Activated CD4-positive, alpha-beta T cell treated with anti-CD3 and anti-CD28 coated beads, Interleukin-2, amount 50 U/mL, for 24 hours (primary cell): Measurements from ENCODE around the gene SCNN1B.
"Not testable (repeated sequence)": the region's sequence is repeated elsewhere in the genome, so short reads cannot be mapped to it uniquely, and the experiment has no call there.

Experiments
- DNase-seq, 2 donors: peaks; one replicate each; pipeline ENCODE4 v3.0.0-alpha.2; 2020; ENCODE audit warnings: low read depth in 1 of 2, low spot score in 1 of 2

Gene SCNN1B

DNA sequence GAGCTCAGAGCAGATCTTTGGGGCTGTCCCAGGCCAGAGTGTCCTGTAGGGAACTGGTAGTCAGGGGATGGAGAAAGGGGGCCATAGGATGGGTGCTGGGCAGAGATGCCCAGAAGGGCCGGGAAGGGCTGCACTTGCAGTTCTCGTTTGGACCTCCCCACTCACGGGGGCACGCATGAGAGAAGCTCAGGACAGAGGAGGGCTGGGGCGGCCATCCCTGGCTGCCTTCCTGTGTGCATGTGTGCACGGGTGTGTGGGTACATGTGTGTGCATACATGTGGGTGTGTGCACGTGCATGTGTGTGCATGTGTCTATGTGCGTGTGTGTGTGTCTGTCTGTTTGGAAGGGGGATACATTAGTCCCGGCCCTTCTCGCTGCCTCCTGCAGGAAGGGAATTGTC, 77.6 kb downstream of the SCNN1B start:
- no peak for DNase-seq

- no peak for DNase-seq
These were observed 78.4 kb downstream of the SCNN1B start for GRCh38 chr16:23380501-23380951.

DNA sequence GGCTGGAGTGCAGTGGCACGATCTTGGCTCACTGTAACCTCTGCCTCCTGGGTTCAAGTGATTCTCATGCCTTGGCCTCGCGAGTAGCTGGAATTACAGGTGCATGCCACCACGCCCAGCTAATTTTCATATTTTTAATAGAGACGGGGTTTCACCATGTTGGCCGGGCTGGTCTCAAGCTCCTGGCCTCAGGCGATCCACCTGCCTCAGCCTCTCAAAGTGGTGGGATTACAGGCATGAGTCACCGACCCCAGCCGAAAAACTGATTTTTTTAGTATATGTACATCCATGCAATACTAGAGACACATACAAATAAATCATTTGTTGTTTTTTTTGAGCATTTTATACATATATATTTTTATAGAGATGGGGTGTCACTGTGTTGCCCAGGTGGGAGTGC, 79.6 kb downstream of the SCNN1B start:
- not testable (repeated sequence) for DNase-seq

- DNase-seq, result no peak
These were observed 80.2 kb downstream of the SCNN1B start for GRCh38 chr16:23382279-23382678.

DNA sequence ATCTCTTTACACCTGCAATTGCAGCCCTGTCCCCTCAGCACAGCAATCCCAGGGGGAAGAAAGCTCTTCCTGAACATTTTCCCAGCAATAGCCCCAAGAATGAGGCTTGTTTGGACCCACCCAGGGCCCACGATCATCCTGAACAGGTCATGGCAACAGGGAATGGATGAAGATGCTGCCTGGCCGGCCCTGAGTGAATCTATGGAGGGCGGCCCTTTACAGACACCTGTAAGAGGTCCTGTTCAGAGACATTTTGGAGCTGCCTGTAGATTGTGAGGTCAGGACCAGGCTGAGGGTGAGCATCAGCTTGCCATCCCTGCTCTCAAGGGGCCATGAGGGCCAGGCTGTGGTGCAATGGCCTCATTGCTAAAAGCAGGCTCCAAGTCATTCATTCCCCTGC, 81.8 kb downstream of the SCNN1B start:
- no peak for DNase-seq

GRCh38 chr16:23384878-23385277, 82.8 kb downstream of the SCNN1B start:
- DNase-seq, result no peak

DNA sequence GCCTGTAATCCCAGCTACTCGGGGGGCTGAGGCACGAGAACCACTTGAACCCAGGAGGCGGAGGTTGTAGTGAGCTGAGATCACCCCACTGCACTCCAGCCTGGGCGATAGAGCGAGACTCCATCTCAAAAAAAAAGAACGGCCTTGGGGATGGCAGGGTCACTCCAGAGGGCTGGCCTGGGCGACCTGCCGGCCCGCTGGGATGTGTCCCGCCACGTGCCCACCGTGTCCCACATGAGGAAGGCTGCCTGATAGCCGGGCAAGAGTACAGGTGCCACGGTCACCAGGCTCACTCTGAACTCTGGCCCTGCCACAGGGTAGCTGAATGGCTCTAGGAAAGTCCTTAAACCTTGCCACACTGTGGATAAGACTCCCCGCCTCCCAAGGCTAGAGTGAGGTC, 83.3 kb downstream of the SCNN1B start:
- no peak for DNase-seq

DNA sequence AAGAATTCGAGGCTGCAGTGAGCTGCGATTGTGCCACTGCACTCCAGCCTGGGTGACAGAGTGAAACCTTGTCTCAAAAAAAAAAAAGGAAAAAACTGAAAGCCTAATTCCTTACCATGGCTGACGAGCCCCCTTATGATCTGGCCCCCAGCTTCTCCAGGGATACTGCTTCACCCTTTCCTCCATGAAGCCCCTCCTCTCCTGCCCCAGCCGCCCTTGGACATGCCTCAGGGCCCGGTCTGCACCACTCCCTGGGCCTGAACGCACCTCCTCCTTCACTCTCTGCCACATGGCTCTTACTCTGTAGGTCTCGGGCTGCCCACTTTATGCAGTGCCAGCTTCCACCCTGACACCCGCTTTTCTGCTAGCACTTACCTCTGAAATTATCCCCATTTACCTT, 85.6 kb downstream of the SCNN1B start:
- no peak for DNase-seq

DNA sequence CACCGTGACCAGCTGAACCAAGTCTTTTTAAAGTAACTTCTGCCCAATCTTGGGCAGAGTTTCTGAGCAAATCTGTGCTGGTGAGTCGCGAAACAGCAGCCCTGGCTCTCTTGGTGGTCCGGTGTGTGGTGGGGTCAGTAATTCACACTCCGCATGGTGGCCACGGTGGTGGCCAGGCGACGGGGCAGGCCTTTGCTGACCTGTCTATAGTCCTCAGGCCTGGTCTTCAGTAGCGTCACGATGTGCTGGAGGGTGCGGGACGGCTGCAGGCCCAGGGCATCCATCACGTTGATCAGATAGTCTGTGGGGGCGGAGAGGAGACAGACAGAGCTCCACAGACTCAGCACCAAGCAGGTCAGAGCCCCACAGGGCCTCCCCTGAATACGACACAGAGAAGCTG, 86.7 kb downstream of the SCNN1B start:
- DNase-seq, result no peak

- no peak for DNase-seq
These were observed 87.1 kb downstream of the SCNN1B start for GRCh38 chr16:23389201-23389600.

DNA sequence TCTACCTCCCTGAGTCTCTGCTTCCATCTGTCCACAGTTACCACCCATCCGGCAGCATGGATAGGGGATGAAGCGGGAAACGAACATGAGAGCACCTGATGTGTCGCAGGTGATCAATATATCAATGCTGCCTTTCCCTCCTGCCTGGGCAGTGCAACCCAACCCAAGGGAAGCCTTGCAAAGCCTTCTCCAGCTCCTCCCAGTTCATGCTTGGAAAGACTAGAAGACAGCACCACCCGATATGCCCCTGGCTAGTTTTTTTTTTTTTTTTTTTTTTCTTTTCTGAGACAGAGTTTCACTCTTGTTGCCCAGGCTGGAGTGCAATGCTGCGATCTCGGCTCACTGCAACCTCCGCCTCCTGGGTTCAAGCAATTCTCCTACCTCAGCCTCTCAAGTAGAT, 87.8 kb downstream of the SCNN1B start:
- not testable (repeated sequence) for DNase-seq

GRCh38 chr16:23391381-23392222, 89.5 kb downstream of the SCNN1B start:
- no peak for DNase-seq

DNA sequence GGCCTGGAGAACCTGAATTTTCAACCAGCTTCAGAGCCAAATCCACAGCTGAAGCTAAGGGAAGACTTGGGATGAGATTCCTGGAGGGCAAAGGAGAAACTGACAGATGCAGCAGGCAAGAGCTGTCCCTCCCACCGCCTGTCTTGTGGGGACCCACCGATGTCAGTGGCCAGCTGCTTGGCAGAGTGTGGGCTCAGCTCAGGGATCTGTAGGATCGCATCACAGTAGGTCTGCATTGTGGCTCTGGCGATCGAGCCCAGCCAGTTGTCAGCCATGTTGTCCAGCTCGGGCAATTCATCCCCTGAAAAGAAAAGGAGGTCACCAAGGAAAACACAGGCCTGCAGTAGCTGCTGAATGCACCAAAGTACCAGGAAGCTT, 90.1 kb downstream of the SCNN1B start:
- DNase-seq, result no peak

DNA sequence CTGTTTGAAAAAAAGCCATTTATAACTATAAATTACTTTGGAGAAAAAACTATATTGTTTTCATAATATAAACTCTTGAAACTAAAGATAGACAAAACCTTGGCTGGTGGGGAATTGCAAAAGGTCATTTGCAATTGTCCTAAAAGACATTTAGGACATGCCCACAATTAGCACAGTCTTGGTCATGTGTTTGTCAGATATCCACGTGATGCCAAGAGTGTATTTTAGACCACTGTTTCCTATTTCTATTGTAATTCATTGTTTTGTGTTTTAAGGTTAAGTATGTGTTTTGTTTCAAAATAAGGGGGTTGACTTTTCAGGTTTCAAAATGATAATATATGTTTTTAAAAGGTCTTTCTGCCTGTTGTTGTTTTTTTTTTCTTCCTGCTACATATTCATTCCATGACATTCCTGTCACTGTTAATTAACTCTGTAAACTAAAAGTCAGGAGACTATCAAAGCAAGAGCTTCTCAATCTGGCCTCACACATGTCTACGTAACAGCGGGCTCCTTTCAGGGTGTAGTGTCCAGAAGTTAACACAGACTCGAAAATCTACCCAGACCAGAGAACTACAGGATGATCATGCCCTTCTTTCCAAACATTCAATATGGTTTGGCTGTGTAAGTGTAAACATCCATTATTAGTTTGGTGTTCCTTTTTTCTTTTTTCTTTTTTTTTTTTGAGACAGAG, 92.2 kb downstream of the SCNN1B start:
- no peak for DNase-seq

GRCh38 chr16:23395732-23396131, 93.6 kb downstream of the SCNN1B start:
- no peak for DNase-seq

GRCh38 chr16:23397464-23397863, 95.4 kb downstream of the SCNN1B start:
- DNase-seq, result no peak

- DNase-seq, result no peak
These were observed 97.1 kb downstream of the SCNN1B start for GRCh38 chr16:23398987-23399805.

GRCh38 chr16:23400447-23400846, 98.3 kb downstream of the SCNN1B start:
- DNase-seq, result not testable (repeated sequence)

GRCh38 chr16:23401139-23401538, 99.0 kb downstream of the SCNN1B start:
- DNase-seq, result no peak

DNA sequence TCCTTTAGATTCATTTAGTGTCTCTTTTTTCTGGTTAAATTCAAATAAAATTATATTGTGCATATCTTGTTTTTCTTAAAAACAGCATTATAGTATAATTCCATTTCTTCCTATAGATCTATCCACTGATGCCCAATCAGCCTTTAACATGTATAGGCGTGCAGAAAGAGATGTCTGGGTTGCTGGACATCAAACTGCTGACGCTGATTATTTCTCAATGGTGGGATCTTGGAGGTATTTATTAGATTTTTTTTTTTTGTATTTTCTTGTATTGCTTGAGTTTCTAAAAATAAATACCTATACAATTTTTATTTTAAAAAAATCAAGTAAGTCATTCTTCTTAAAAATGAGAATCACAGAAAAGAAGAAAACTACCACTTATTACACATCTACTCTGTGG, 100.0 kb downstream of the SCNN1B start:
- no peak for DNase-seq

- DNase-seq, result no peak
These were observed 101.4 kb downstream of the SCNN1B start for GRCh38 chr16:23403547-23403946.

DNA sequence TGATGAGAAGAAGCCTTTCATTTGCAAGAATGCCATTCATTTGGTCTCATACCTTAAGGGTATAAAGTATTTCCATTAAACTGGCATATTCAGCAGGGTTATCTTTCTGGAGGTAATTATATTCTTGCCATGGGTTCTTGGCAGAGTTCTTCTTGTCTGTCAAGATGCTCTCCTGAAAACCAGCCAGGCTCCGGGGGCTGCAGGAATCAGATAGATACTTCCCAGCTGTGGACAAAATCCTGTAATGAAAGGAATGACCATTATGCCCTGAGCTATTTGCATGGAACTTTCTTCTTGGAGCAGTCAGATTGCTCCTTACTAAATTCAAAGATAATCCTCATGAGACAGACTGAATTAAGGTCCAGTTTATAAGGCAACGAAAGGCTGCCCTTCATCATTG, 103.9 kb downstream of the SCNN1B start:
- DNase-seq, result no peak
